NCI-H2107 treated with DMSO at 0.1 percent for 48 hours (cell line): ENCODE measurements around the gene CMTM7.
"Not testable (repeated sequence)": the region's sequence is repeated elsewhere in the genome, so short reads cannot be mapped to it uniquely, and the experiment has no call there.

Experiments used
- DNase-seq: peaks from one replicate; lab custom pipeline; 2025; ENCODE audit not compliant: unreplicated experiment; lab: John Stamatoyannopoulos, UW

CMTM7 gene

GRCh38 chr3:32381922-32382321, 9.7 kb upstream of the CMTM7 start:
- no peak for DNase-seq

- no peak for DNase-seq
Observed at GRCh38 chr3:32383136-32383711, 8.4 kb upstream of the CMTM7 start.

GRCh38 chr3:32384938-32385337, 6.7 kb upstream of the CMTM7 start:
- no peak for DNase-seq

GRCh38 chr3:32387512-32387911, 4.1 kb upstream of the CMTM7 start:
- DNase-seq = no peak

GRCh38 chr3:32389577-32389976, 2.1 kb upstream of the CMTM7 start:
- DNase-seq = not testable (repeated sequence)

- DNase-seq = no peak
Observed at GRCh38 chr3:32392536-32393302, 1.1 kb downstream of the CMTM7 start.

- DNase-seq = no peak
Observed at GRCh38 chr3:32395496-32395895, 3.8 kb downstream of the CMTM7 start.

- no peak for DNase-seq
Observed at GRCh38 chr3:32397941-32398340, 6.3 kb downstream of the CMTM7 start.

- DNase-seq = no peak
Observed at GRCh38 chr3:32398531-32398930, 6.9 kb downstream of the CMTM7 start.

GRCh38 chr3:32399030-32399620, 7.5 kb downstream of the CMTM7 start:
- DNase-seq = peak; percentile 6

GRCh38 chr3:32401126-32401525, 9.5 kb downstream of the CMTM7 start:
- no peak for DNase-seq

- no peak for DNase-seq
Observed at GRCh38 chr3:32401556-32402081, 10.0 kb downstream of the CMTM7 start.

GRCh38 chr3:32403663-32404062, 12.0 kb downstream of the CMTM7 start:
- peak; percentile 50 for DNase-seq

GRCh38 chr3:32404714-32405113, 13.1 kb downstream of the CMTM7 start:
- no peak for DNase-seq

- no peak for DNase-seq
Observed at GRCh38 chr3:32405155-32405554, 13.5 kb downstream of the CMTM7 start.

GRCh38 chr3:32405711-32406323, 14.2 kb downstream of the CMTM7 start:
- no peak for DNase-seq

GRCh38 chr3:32406486-32407408, 15.1 kb downstream of the CMTM7 start:
- DNase-seq = peak; percentile 53

GRCh38 chr3:32410367-32411246, 19.0 kb downstream of the CMTM7 start:
- no peak for DNase-seq

- DNase-seq = no peak
Observed at GRCh38 chr3:32411442-32411841, 19.8 kb downstream of the CMTM7 start.

GRCh38 chr3:32412887-32413286, 21.2 kb downstream of the CMTM7 start:
- no peak for DNase-seq
